HepG2 (cell line): Measurements from ENCODE around the gene AP4S1. TPM values are rescaled to one million over a fixed set of nuclear protein-coding genes. Genes with fewer than 3 reads are reported as not detected.

Source experiments
- ATAC-seq: fragments of 200-7000 bp; cut with Tn5 transposase; 3 replicates; pipeline ENCODE4 v1.9.1; 2020; ENCODE audit warnings: mild to moderate bottlenecking, moderate library complexity
- Bru-seq: library from RNA; stranded (reverse); fragments of 400-500 nt; gene quantifications from one replicate; lab custom pipeline; 2021; lab: Mats Ljungman, UMichigan
- BruChase-seq, 2 experiments: library from RNA; stranded (reverse); fragments of 400-500 nt; gene quantifications; one replicate each; lab custom pipeline; 2021; lab: Mats Ljungman, UMichigan
- BruUV-seq: library from RNA; stranded (reverse); fragments of 400-500 nt; replicated peaks from 2 replicates; lab custom pipeline; 2021; lab: Mats Ljungman, UMichigan
- CTCF ChIA-PET: fragments of 300-600 bp; formaldehyde crosslinking; extraction: SDS; loops from one replicate; lab custom pipeline; 2021; ENCODE audit warnings: low total read pairs, inconsistent platforms, low intra/inter-chr PET ratio; lab: Yijun Ruan, JAX
- POLR2A ChIA-PET: fragments of 350-600 bp; sonication (Branson Sonifier 250); formaldehyde crosslinking; loops from one replicate; lab custom pipeline; 2020; ENCODE audit warnings: antibody characterized with exemption, inconsistent platforms; lab: Yijun Ruan, JAX
- DNase-seq: peaks from one replicate; pipeline ENCODE4 v3.0.0-alpha.2; 2015; ENCODE audit warnings: low spot score
- FAIRE-seq: peaks from 3 replicates; lab custom pipeline; 2011; peaks lifted over from hg19 to GRCh38; lab: Jason Lieb, UNC
- H2AFZ ChIP-seq: one replicate; pipeline ENCODE4 v1.6.1; 2011; ENCODE audit warnings: low read length, inconsistent platforms
- H3K27ac ChIP-seq: fragments of 300-600 bp; 3 replicates; pipeline ENCODE4 v1.8.0; 2011; ENCODE audit warnings: mixed run types, mild to moderate bottlenecking, mixed read lengths, low read length, inconsistent platforms; ENCODE audit not compliant: insufficient read depth; ENCODE audit errors: extremely low read length
- H3K27me3 ChIP-seq, 2 experiments: fragments of 200-600 bp in 1 of 2; 2 replicates in 1 of 2; 3 replicates in 1 of 2; pipeline versions ENCODE4 v1.6.0 to v1.8.0; 2011; ENCODE audit warnings: low read length in 2 of 2, mild to moderate bottlenecking in 2 of 2, moderate library complexity in 2 of 2, inconsistent platforms in 1 of 2; ENCODE audit not compliant: insufficient read depth in 2 of 2, control insufficient read depth in 1 of 2
- H3K36me3 ChIP-seq, 2 experiments: fragments of 200-600 bp in 1 of 2; replicated peaks in 1 of 2; 2 replicates in 1 of 2; 3 replicates in 1 of 2; pipeline versions ENCODE4 v1.5.1 to v1.8.0; 2011; ENCODE audit warnings: low read length in 2 of 2, inconsistent platforms in 1 of 2; ENCODE audit not compliant: insufficient read depth in 2 of 2, control insufficient read depth in 1 of 2
- H3K4me1 ChIP-seq: 2 replicates; pipeline ENCODE4 v1.5.1; 2012; ENCODE audit warnings: low read length, inconsistent platforms; ENCODE audit not compliant: insufficient read depth
- H3K4me2 ChIP-seq: 2 replicates; pipeline ENCODE4 v1.6.0; 2011; ENCODE audit warnings: low read depth, low read length, inconsistent platforms
- H3K4me3 ChIP-seq, 3 experiments: fragments of 200-600 bp in 1 of 3; sonication (generic), shearing (Covaris generic) in 1 of 3; replicated peaks in 1 of 3; 2 replicates each; pipeline ENCODE4 v1.5.1; 2011 to 2016; ENCODE audit warnings: low read length in 3 of 3, inconsistent platforms in 2 of 3, low read depth in 2 of 3, mild to moderate bottlenecking in 2 of 3, control low read depth in 1 of 3, mixed read lengths in 1 of 3; ENCODE audit not compliant: insufficient read depth in 1 of 3
- H3K79me2 ChIP-seq: one replicate; pipeline ENCODE4 v1.6.1; 2011; ENCODE audit warnings: low read length, inconsistent platforms; ENCODE audit not compliant: insufficient read depth
- H3K9ac ChIP-seq: 2 replicates; pipeline ENCODE4 v1.6.0; 2011; ENCODE audit warnings: mild to moderate bottlenecking, low read depth, low read length, inconsistent platforms; ENCODE audit not compliant: insufficient read depth
- H3K9me3 ChIP-seq: 2 replicates; pipeline ENCODE4 v1.5.1; 2012; ENCODE audit warnings: mild to moderate bottlenecking, low read length
- H4K20me1 ChIP-seq: 2 replicates; pipeline ENCODE4 v1.6.0; 2011; ENCODE audit warnings: inconsistent platforms, mild to moderate bottlenecking, low read length, moderate library complexity; ENCODE audit not compliant: insufficient read depth
- CBX2 ChIP-seq, 2 experiments: fragments of 200-600 bp in 1 of 2; sonication (generic); formaldehyde crosslinking in 1 of 2; IDR thresholded peaks; 2 replicates each; pipeline versions ENCODE4 v1.7.0 to v1.8.1; 2018 to 2022; ENCODE audit warnings: low read depth in 2 of 2, low read length in 1 of 2, mild to moderate bottlenecking in 1 of 2, missing genetic modification reagents in 1 of 2
- ERF ChIP-seq: IDR thresholded peaks from 2 replicates; pipeline ENCODE4 v1.6.1; 2018; ENCODE audit warnings: missing biosample characterization, missing genetic modification reagents
- GATAD1 ChIP-seq: IDR thresholded peaks from 2 replicates; pipeline ENCODE4 v1.6.1; 2016; ENCODE audit warnings: missing genetic modification reagents, missing compliant biosample characterization
- IKZF4 ChIP-seq: sonication (generic); formaldehyde crosslinking; IDR thresholded peaks from 2 replicates; pipeline ENCODE4 v1.5.1; 2020; ENCODE audit warnings: borderline replicate concordance, mild to moderate bottlenecking, low read depth, missing genetic modification reagents; ENCODE audit errors: not compliant biosample characterization
- ISL2 ChIP-seq: sonication (generic); formaldehyde crosslinking; IDR thresholded peaks from 2 replicates; pipeline ENCODE4 v1.5.0; 2020; ENCODE audit warnings: missing genetic modification reagents
- NR3C1 ChIP-seq: sonication (generic); formaldehyde crosslinking; IDR thresholded peaks from 2 replicates; pipeline ENCODE4 v1.4.0; 2020; ENCODE audit warnings: missing genetic modification reagents
- ZFP37 ChIP-seq: sonication (generic); formaldehyde crosslinking; IDR thresholded peaks from 2 replicates; pipeline ENCODE4 v1.4.0; 2020; ENCODE audit warnings: missing genetic modification reagents, borderline replicate concordance
- ZNF382 ChIP-seq: sonication (generic); formaldehyde crosslinking; IDR thresholded peaks from 2 replicates; pipeline ENCODE4 v1.5.0; 2020; ENCODE audit warnings: missing genetic modification reagents, mild to moderate bottlenecking, borderline replicate concordance
- WGBS: methylation state at CpG from one replicate; pipeline ENCODE4 v1.1.6; 2017; ENCODE audit warnings: low lambda C conversion rate; 5-methylcytosine and 5-hydroxymethylcytosine counted together
- in situ Hi-C: cut with HindIII; loops from 2 replicates; pipeline ENCODE4 v1.10.0; 2017; ENCODE audit warnings: low pct_unique_long_range_greater_than_20kb; ENCODE audit not compliant: extremely low pct_ligation_motif_present
- intact Hi-C: fragments of 100-400 bp; cut with micrococcal nuclease; formaldehyde crosslinking; loops from one replicate; pipeline ENCODE4 v1.10.0; 2022; ENCODE audit not compliant: unreplicated experiment
- long read RNA-seq, 2 experiments: library from RNA in 1 of 2; library from polyadenylated mRNA in 1 of 2; stranded (forward) in 1 of 2; unstranded in 1 of 2; transcript quantifications; one replicate each; pipeline ENCODE4 v2.0.0, GENCODE V29; 2019 to 2022
- polyA minus RNA-seq, 3 experiments: library from RNA; depleted of rRNA, polyadenylated mRNA; stranded (reverse); fragments of >200 nt; gene quantifications; 2 replicates each; pipeline ENCODE4 v1.2.3, GENCODE V29; 2011; ENCODE audit warnings: low replicate concordance in 1 of 3
- polyA plus RNA-seq, 8 experiments: library from polyadenylated mRNA; depleted of rRNA in 3 of 8; stranded (reverse) in 7 of 8; unstranded in 1 of 8; fragments of >200 nt; fragmentation: Illumina TruSeq in 4 of 8; extraction: Trizol in 4 of 8; gene quantifications; 2 replicates each; pipeline versions ENCODE4 v1.2.1 to v1.2.3, GENCODE V29; 2011 to 2016; ENCODE audit warnings: low read depth in 4 of 8, missing spikeins in 1 of 8, mixed read lengths in 1 of 8; ENCODE audit not compliant: insufficient read depth in 1 of 8
- total RNA-seq, 5 experiments: library from RNA; depleted of rRNA; stranded (reverse); fragments of >200 nt; fragmentation: Illumina TruSeq; extraction: Trizol; gene quantifications; 2 replicates each; pipeline ENCODE4 v1.2.3, GENCODE V29; 2016; ENCODE audit warnings: low read depth in 1 of 5
- TF ChIP-seq, protein P1 (sequence below): sonication (generic); formaldehyde crosslinking; IDR thresholded peaks from 2 replicates; pipeline ENCODE4 v1.5.0; 2020; ENCODE audit warnings: mild to moderate bottlenecking, missing genetic modification reagents, borderline replicate concordance
- TF ChIP-seq, protein P2 (sequence below): sonication (generic); formaldehyde crosslinking; conservative IDR thresholded peaks from 2 replicates; pipeline ENCODE4 v1.8.1; 2023; ENCODE audit warnings: missing genetic modification reagents

The AP4S1 gene, protein sequence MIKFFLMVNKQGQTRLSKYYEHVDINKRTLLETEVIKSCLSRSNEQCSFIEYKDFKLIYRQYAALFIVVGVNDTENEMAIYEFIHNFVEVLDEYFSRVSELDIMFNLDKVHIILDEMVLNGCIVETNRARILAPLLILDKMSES
- 21.1 and 22.4 TPM in 2 replicates for total RNA-seq (2016; rRNA removed; fragmentation: Illumina TruSeq; extraction: Trizol)
- total RNA-seq (2016; cell fraction: cytosol; rRNA removed; fragmentation: Illumina TruSeq; extraction: Trizol; ENCODE audit: low read depth): 13.0 and 13.5 TPM in 2 replicates
- 20.7 and 22.3 TPM in 2 replicates for total RNA-seq (2016; cell fraction: insoluble cytoplasmic fraction; rRNA removed; fragmentation: Illumina TruSeq; extraction: Trizol)
- 18.6 and 18.9 TPM in 2 replicates for total RNA-seq (2016; cell fraction: membrane; rRNA removed; fragmentation: Illumina TruSeq; extraction: Trizol)
- total RNA-seq (2016; cell fraction: nucleus; rRNA removed; fragmentation: Illumina TruSeq; extraction: Trizol): 16.1 and 23.9 TPM in 2 replicates
- polyA plus RNA-seq (2011; rRNA removed): 3.9 and 4.2 TPM in 2 replicates
- polyA plus RNA-seq (2011; cell fraction: cytosol; rRNA removed): 2.7 and 4.3 TPM in 2 replicates
- polyA plus RNA-seq (2011; cell fraction: nucleus; rRNA removed): 4.0 and 5.7 TPM in 2 replicates
- 8.4 and 10.9 TPM in 2 replicates for polyA plus RNA-seq (2012)
- 12.3 and 14.0 TPM in 2 replicates for polyA plus RNA-seq (2016; cell fraction: cytosol; fragmentation: Illumina TruSeq; extraction: Trizol; ENCODE audit: low read depth)
- polyA plus RNA-seq (2016; cell fraction: insoluble cytoplasmic fraction; fragmentation: Illumina TruSeq; extraction: Trizol; ENCODE audit: low read depth): 22.9 and 29.9 TPM in 2 replicates
- 16.3 and 16.6 TPM in 2 replicates for polyA plus RNA-seq (2016; cell fraction: membrane; fragmentation: Illumina TruSeq; extraction: Trizol; ENCODE audit: low read depth)
- 18.7 and 24.5 TPM in 2 replicates for polyA plus RNA-seq (2016; cell fraction: nucleus; fragmentation: Illumina TruSeq; extraction: Trizol; ENCODE audit: insufficient read depth, low read depth)
- polyA minus RNA-seq (2011; rRNA and poly(A)+ RNA removed; ENCODE audit: low replicate concordance): 5.4 and 7.3 TPM in 2 replicates
- polyA minus RNA-seq (2011; cell fraction: cytosol; rRNA and poly(A)+ RNA removed): 3.7 and 4.5 TPM in 2 replicates
- 13.8 and 15.0 TPM in 2 replicates for polyA minus RNA-seq (2011; cell fraction: nucleus; rRNA and poly(A)+ RNA removed)
- percentile 70 among the genes with signal in this experiment for Bru-seq, nascent RNA
- BruChase-seq, experiment 1, labeled RNA remaining after a 6-hour chase: percentile 63 among the genes with signal in this experiment
- BruChase-seq, experiment 2, labeled RNA remaining after a 2-hour chase: percentile 68 among the genes with signal in this experiment
- long read RNA-seq, experiment 1, partial matches to known transcripts: 1 of 3 reads
- long read RNA-seq, experiment 1, other reads (novel, unspliced or antisense): 0 of 3 reads
- long read RNA-seq, experiment 2, transcript AP4S1-206 (5 exons, 1,012 nt): major isoform, 17 of 32 reads
- long read RNA-seq, experiment 2, partial matches to known transcripts: 4 of 32 reads
- long read RNA-seq, experiment 2, other reads (novel, unspliced or antisense): 10 of 32 reads

DNA sequence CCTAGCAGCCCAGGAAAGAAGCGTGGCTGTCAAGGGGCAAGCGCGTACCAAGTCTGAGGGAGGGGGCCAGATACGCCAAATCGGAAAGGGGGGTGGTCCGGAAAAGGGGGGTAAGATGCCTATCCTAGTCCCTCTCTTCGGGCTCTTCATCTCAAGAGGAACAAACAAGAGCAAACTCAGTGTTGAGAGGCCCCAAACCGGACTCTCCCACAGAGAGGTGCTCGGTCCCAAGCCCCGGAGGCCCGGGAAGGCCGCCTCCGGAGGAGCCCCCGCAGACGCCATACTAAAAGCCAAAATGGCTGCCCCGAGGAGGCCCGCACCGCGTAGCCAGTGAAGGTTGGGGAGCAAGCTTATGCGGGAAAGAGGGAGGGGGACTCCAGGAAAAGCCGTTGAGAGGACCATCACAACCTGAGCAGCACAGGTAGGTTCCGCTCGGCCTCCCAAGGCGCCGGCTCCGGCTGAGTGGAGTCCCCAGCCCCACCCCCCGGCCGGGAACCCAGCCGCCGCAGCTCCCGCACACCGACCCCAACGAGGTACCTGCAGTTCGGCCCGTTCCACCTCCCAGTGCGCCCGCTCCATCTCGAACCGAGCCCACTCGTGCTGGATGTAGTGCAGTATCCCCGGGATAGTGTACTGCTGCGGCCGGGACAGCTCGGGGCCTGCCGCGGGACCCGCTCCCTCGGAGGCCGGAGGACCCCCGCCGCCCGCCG, at the start of gene AP4S1:
Gene AP4S1, plus strand, starts transcription at position 283 of the 710 bp plus-strand sequence. CDS start 40,548 bp downstream, outside the sequence.
- Histone ChIP-seq H2AFZ (no peak within 1 kb of the TSS), H3K4me3 (peak within 1 kb of the TSS; percentile 96 to 97 (median 96)), H3K79me2 (peaks cover 62% of the 10 kb centered on the region), H3K9ac (peak within 1 kb of the TSS; percentile 99), H3K9me3 (no peaks in the 10 kb centered on the region), H3K4me2 (peak within 1 kb of the TSS; percentile 86), H3K27ac (peak within 1 kb of the TSS; percentile 73), H4K20me1 (peaks cover 43% of the 10 kb centered on the region), H3K36me3 (peaks cover 10 to 12% of the 10 kb centered on the region in 2 experiments), H3K27me3 (peaks cover 0 to 5% of the 10 kb centered on the region in 2 experiments; a peak in 1 of 5 replicates), H3K4me1 (peaks cover 73% of the 10 kb centered on the region)
- WGBS: under 1% methylated on average over 53 of the region's 53 CpGs
- FAIRE-seq (no peak), ATAC-seq (peak; percentile 65), DNase-seq (peak; percentile 57)
- CTCF ChIA-PET: interaction anchor here (0.8 kb wide), 1 partner anchor 56 kb away, joined by 3 read pairs; no protein-coding TSS in a partner anchor
- POLR2A ChIA-PET: interaction anchor here (1.1 to 5.1 kb wide), 34 partner anchors 8 to 432 kb away, joined by 3 to 126 read pairs (median 12); partner anchors contain the start of genes DTD2, HEATR5A, HECTD1 and SCFD1
- in situ Hi-C loops (loop anchor here (10.0 kb wide), 1 partner anchor 59 kb away; no protein-coding TSS in a partner anchor), intact Hi-C loops (loop anchor here (1.0 to 5.0 kb wide), 7 partner anchors 9 to 182 kb away; partner anchors contain the start of gene HECTD1)
- no TSS peak for BruUV-seq
- TF ChIP-seq ZFP37 (CRISPR knock-in tag) (peak; percentile 65; the same call in 1 of the 2 replicates), ZNF382 (CRISPR knock-in tag) (no peak), ERF (CRISPR knock-in tag) (peak; percentile 58; the same call in 1 of the 2 replicates), CBX2 (IDR thresholded peaks at IDR 0.05; ENCODE audit: low read depth, low read length) (no peak), CBX2 (CRISPR knock-in tag; IDR thresholded peaks at IDR 0.05; ENCODE audit: low read depth) (no peak), GATAD1 (CRISPR knock-in tag) (peak; percentile 49; the same call in 1 of the 2 replicates), ISL2 (CRISPR knock-in tag) (peak; percentile 69), NR3C1 (CRISPR knock-in tag) (no peak), IKZF4 (CRISPR knock-in tag) (peak; percentile 64)
- TF ChIP-seq, protein P1, sequence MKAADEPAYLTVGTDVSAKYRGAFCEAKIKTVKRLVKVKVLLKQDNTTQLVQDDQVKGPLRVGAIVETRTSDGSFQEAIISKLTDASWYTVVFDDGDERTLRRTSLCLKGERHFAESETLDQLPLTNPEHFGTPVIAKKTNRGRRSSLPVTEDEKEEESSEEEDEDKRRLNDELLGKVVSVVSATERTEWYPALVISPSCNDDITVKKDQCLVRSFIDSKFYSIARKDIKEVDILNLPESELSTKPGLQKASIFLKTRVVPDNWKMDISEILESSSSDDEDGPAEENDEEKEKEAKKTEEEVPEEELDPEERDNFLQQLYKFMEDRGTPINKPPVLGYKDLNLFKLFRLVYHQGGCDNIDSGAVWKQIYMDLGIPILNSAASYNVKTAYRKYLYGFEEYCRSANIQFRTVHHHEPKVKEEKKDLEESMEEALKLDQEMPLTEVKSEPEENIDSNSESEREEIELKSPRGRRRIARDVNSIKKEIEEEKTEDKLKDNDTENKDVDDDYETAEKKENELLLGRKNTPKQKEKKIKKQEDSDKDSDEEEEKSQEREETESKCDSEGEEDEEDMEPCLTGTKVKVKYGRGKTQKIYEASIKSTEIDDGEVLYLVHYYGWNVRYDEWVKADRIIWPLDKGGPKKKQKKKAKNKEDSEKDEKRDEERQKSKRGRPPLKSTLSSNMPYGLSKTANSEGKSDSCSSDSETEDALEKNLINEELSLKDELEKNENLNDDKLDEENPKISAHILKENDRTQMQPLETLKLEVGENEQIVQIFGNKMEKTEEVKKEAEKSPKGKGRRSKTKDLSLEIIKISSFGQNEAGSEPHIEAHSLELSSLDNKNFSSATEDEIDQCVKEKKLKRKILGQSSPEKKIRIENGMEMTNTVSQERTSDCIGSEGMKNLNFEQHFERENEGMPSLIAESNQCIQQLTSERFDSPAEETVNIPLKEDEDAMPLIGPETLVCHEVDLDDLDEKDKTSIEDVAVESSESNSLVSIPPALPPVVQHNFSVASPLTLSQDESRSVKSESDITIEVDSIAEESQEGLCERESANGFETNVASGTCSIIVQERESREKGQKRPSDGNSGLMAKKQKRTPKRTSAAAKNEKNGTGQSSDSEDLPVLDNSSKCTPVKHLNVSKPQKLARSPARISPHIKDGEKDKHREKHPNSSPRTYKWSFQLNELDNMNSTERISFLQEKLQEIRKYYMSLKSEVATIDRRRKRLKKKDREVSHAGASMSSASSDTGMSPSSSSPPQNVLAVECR (CRISPR knock-in tag): peak; percentile 90
- TF ChIP-seq, protein P2, sequence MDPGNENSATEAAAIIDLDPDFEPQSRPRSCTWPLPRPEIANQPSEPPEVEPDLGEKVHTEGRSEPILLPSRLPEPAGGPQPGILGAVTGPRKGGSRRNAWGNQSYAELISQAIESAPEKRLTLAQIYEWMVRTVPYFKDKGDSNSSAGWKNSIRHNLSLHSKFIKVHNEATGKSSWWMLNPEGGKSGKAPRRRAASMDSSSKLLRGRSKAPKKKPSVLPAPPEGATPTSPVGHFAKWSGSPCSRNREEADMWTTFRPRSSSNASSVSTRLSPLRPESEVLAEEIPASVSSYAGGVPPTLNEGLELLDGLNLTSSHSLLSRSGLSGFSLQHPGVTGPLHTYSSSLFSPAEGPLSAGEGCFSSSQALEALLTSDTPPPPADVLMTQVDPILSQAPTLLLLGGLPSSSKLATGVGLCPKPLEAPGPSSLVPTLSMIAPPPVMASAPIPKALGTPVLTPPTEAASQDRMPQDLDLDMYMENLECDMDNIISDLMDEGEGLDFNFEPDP (CRISPR knock-in tag): no peak
